Stimulated activated CD8-positive, alpha-beta memory T cell treated with anti-CD3 and anti-CD28 coated beads, Interleukin-7, amount 100 ng/mL, for 24 hours (primary cell): Measurements from ENCODE around the gene ADGRD2.

Experiments used
- DNase-seq: peaks from one replicate; pipeline ENCODE4 v3.0.0-alpha.2; 2020; ENCODE audit warnings: low read depth

ADGRD2 gene

DNA sequence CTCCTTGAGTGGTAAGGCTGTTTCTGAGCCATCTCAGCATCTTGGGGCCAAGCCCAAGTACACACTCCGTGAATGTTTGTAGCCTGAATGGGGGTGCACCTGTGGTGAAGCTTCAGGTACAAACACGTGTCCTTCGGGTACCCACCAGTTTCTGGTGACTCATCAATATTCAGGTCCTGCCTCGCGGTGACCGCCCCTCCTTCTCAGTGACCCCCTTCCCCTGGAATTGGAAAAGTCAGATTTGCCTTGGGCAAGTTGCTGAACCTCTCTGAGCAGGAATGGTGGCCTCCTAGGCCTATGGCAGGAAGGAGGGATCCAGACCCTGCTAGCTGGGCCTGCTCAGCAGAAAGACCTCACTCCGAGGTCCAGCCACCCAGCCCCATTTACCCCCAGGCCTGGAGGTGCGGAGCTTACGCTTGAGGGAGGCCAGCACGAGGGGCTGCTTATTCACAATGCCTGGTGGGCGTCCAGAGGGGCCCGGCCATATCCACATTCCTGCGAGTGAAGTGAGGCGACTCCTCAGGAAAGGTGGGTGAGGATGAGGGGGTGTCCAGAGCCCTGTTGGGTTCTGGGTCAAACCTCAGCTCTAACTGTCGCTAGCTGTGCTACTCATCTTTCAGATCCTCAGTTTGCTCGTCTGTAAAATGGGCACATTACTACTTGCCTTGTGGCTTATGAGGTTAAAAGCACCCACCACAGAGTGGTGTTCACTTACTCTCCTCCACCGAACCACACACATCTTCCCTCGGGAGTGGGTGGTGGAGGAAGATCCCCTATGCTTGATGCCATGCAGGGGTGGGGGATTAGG lies 7.0 kb downstream of the ADGRD2 start:
- DNase-seq: no peak

DNA sequence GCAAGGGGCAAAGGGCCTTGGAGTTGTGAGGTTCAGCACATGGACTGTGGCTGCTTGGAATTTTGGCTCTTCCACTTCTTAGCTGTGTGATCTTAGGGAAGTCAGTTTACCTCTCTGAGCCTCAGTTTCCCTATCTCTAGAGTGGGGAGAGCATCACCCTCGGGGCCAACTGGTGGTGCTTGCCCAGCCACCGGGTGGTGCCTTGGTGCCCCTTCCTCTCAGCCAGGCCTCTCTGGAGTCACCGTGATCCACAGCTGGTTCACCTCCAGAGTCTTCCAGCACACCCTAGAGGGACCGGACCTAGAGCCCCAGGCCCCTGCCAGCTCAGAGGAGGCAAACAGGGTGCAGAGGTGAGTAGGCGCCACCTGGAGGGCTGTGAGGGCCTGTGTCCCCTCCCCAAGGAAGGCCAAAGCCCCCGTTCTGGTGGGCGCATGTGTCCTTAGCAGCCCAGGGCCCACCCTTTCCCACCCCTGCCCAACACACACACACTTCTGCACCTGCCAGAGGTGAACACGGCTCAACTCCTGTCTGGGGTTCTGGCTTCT lies 7.7 kb downstream of the ADGRD2 start:
- no peak for DNase-seq

- no peak for DNase-seq
These were observed 8.2 kb downstream of the ADGRD2 start for GRCh38 chr9:124458441-124458840.

GRCh38 chr9:124462739-124463138 lies 12.5 kb downstream of the ADGRD2 start:
- no peak for DNase-seq

DNA sequence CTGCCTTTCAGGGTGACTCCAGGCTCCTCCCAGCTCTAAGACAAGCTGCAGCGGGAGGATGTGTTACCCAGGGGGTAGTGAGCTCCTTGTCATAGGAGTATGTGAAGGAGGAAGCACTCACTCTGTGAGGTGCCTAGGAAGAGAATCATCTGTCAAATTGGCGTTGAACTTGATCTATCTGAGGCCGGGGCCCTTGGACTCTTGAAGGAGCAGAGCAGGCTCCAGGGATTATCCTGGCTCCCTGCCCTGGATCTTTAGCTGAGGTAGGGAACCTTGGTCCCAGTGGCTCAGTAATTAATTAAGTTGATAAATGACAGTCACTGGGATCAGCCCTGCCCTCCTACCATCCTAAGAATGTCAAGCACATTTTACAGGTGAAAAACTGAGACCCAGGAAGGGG lies 15.5 kb downstream of the ADGRD2 start:
- DNase-seq: no peak

- DNase-seq: no peak
These were observed 17.3 kb downstream of the ADGRD2 start for GRCh38 chr9:124467410-124468060.

DNA sequence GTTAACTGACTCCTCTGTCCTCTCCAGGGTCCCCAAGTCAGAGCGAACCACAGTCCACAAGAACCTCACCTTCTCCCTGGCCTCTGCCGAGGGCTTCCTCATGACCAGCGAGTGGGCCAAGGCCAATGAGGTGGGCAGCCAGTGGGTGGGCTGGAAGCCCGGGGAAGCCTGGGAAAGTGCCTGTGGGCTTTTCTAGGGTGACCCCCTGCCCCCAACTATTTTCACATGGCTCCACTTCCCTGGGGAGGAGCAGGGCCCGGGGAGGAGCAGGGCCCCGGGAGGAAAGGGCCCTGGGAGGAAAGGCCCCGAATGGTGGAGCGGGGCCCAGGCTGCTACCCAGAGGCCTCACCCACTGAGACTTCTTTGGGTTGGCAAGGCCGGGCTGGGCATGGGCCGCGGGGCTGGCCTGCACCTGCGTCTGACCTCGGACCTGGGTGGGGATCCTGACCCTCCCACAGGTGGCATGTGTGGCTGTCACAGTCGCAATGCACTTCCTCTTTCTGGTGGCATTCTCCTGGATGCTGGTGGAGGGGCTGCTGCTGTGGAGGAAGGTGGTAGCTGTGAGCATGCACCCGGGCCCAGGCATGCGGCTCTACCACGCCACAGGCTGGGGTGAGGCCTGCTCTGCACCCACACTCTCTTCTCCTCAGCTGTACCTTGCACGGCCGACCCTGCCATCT lies 17.9 kb downstream of the ADGRD2 start:
- DNase-seq: no peak

DNA sequence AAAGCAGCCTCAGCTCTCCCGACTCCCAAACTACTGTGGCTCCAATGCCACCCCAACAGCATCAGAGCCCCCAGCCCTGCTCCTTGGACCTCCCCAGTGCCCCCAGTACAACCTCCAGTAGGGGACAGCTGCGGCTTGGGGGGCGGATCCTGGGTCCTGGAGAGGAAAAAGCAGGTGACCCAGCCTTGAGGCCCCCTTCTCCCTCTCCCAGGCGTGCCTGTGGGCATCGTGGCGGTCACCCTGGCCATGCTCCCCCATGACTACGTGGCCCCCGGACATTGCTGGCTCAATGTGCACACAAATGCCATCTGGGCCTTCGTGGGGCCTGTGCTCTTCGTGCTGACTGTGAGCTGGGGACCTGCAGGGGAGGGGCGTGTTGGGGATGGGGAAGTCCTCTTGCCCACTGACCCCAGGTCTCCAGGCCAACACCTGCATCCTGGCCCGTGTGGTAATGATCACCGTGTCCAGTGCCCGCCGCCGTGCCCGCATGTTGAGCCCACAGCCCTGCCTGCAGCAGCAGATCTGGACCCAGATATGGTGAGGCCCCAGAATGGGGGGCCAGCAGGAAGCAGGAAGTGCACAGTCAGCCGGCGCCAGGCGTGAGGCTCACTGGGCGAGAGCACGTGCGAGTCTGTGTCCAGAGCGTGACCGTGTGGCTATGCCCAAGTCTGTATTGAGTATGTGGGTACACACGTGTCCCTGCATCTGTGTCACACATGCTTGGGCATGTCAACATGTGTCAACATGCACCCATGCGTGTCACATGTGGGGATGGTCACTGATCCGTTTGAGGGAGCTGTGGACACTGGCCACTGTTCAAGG lies 19.0 kb downstream of the ADGRD2 start:
- DNase-seq: no peak

GRCh38 chr9:124470306-124470705 lies 20.1 kb downstream of the ADGRD2 start:
- DNase-seq: no peak

GRCh38 chr9:124470726-124471125 lies 20.5 kb downstream of the ADGRD2 start:
- DNase-seq: no peak

DNA sequence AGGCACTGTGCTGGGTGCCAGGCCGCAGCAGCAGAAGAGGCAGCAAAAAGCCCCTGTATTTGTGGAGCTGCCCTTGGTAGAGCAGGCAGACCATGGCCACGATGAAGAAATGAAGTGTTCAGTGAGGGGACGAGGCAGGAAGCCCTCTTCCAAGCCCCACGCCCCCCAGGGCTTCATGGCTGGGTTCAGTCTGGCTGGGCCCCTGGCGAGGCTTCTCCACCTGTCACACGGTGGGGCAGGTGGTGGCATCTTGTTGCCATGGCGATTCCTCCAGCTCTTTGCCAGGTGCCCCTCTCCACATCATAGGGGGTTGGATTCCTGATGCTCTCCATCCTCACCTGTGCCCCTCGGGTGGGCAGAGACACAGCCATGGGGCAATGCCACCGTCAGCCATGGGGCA lies 21.5 kb downstream of the ADGRD2 start:
- DNase-seq: no peak

DNA sequence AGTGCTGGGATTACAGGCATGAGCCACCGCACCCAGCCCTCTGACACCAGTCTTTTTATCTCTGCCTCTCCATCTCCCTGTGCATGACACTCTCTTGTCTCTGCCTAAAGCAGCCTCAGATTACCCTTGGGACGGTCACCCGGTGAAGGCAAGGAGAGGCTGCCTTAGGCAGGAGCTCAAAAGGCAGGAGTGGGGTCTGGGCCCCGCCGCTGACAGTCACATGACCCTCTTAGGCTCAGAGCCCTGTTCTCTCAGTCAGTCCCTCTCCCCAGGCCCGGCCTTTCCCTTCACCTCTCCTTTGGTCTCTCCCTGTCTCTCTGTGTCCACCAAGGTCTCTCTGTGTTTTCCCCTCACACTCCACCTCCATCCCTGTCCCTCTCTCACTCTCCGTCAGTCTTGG lies 22.5 kb downstream of the ADGRD2 start:
- DNase-seq: no peak

DNA sequence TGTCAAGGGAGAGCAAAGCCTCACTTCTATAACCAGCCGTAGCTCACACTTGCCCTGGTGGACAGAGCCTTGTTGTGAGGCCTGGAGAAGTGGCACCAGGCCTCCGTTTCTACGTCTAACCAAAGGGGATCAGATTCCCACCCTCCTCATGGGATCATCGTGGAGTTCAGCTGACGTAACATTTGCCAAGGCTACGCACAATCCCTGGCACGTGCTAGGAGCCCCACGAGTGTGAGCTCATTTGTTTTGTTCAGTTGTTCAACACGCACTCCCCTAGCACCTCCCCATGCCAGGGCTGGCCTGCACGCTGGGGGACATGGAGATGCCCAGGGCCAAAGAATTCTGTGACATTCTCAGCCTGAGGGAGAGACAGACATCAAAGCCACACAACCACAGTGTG lies 23.1 kb downstream of the ADGRD2 start:
- DNase-seq: no peak

GRCh38 chr9:124474151-124474550 lies 23.9 kb downstream of the ADGRD2 start:
- DNase-seq: no peak

DNA sequence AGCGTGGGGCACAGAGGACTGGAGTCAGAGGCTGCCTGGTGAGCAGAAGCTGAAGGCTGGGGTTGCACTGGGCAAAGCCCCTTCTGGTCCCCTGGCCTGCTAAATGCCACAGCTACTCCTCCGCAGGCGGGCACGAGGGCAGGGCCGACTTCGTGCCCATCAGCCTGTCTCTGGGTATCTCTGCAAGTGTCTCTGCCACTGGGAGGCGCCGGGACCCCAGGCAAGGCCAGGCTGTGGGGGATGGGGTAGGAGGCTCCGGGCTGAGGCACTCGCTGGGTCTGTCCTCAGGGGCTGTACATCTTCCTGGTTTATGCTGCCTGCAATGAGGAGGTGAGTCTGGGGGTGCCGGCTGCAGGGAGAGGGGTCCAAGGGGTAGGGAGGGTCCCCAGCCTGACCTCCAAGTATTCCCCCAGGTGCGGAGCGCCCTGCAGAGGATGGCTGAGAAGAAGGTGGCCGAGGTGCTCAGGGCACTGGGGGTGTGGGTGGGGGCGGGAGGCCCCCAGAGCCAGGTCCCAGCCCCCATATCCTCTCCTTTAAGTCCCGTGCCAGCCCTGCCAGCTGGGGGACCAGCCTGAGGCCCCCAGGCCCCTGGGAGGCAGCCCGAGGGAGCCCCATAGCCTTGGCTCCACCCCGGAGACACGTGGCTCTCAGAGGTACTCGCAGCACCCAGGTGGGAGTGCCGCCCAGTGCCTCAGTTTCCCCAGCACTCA lies 25.1 kb downstream of the ADGRD2 start:
- no peak for DNase-seq

- DNase-seq: no peak
These were observed 25.8 kb downstream of the ADGRD2 start for GRCh38 chr9:124475868-124476690.

GRCh38 chr9:124477211-124477647 lies 27.0 kb downstream of the ADGRD2 start:
- DNase-seq: no peak

- no peak for DNase-seq
These were observed 27.5 kb downstream of the ADGRD2 start for GRCh38 chr9:124477648-124478285.

DNA sequence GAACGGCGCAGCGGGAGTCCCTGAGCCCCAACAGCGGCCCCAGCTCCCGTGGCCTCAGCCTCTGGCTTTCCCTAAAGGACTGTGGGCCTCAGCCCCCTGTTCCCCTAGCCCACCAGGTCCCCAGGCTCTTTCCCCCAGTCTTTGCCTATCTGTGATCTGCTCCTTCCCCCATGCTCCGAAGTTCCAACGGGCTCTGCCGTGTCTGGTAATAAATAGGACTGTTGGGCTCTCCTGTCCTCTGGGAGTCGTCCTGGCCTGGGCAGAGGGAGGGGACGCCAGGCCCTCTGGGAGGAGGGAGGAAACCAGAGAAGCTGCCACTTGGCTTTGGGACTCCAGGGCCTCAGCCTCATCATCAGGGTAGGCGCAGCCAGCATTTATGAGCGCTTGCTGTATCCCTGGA lies 28.1 kb downstream of the ADGRD2 start:
- no peak for DNase-seq

- DNase-seq: no peak
These were observed 29.1 kb downstream of the ADGRD2 start for GRCh38 chr9:124479371-124479770.
